GM21381 (cell line): ENCODE data around the gene SNX4.

ENCODE experiments used
- ATAC-seq: cut with Tn5 transposase; IDR thresholded peaks from one replicate; pipeline ENCODE4 v1.9.1; 2021; ENCODE audit warnings: mild to moderate bottlenecking, moderate library complexity; ENCODE audit not compliant: unreplicated experiment

SNX4 gene

GRCh38 chr3:125470671-125471070 is 49.3 kb downstream of the SNX4 start:
- ATAC-seq = no peak

GRCh38 chr3:125462722-125463299 is 57.2 kb downstream of the SNX4 start:
- ATAC-seq = no peak

GRCh38 chr3:125461896-125462295 is 58.1 kb downstream of the SNX4 start:
- no peak for ATAC-seq

- no peak for ATAC-seq
Measured at GRCh38 chr3:125460233-125460632, 59.8 kb downstream of the SNX4 start.

GRCh38 chr3:125443923-125444322 is 76.1 kb downstream of the SNX4 start:
- no peak for ATAC-seq

GRCh38 chr3:125442506-125442905 is 77.5 kb downstream of the SNX4 start:
- ATAC-seq = no peak

- ATAC-seq = no peak
Measured at GRCh38 chr3:125440970-125441369, 79.0 kb downstream of the SNX4 start.

GRCh38 chr3:125440559-125440955 is 79.4 kb downstream of the SNX4 start:
- no peak for ATAC-seq

GRCh38 chr3:125437631-125438435 is 82.2 kb downstream of the SNX4 start:
- ATAC-seq = no peak

GRCh38 chr3:125436921-125437320 is 83.1 kb downstream of the SNX4 start:
- no peak for ATAC-seq

- no peak for ATAC-seq
Measured at GRCh38 chr3:125435231-125435630, 84.8 kb downstream of the SNX4 start.

GRCh38 chr3:125434582-125435011 is 85.4 kb downstream of the SNX4 start:
- ATAC-seq = no peak

GRCh38 chr3:125433611-125434041 is 86.4 kb downstream of the SNX4 start:
- no peak for ATAC-seq

- ATAC-seq = no peak
Measured at GRCh38 chr3:125433091-125433534, 86.9 kb downstream of the SNX4 start.

GRCh38 chr3:125431912-125432790 is 87.9 kb downstream of the SNX4 start:
- ATAC-seq = no peak

- ATAC-seq = no peak
Measured at GRCh38 chr3:125431391-125431790, 88.6 kb downstream of the SNX4 start.

- no peak for ATAC-seq
Measured at GRCh38 chr3:125428216-125428830, 91.7 kb downstream of the SNX4 start.

GRCh38 chr3:125418306-125418705 is 101.7 kb downstream of the SNX4 start:
- ATAC-seq = no peak

- ATAC-seq = no peak
Measured at GRCh38 chr3:125416235-125416634, 103.8 kb downstream of the SNX4 start.

GRCh38 chr3:125414669-125415068 is 105.3 kb downstream of the SNX4 start:
- ATAC-seq = no peak

GRCh38 chr3:125410922-125411321 is 109.1 kb downstream of the SNX4 start:
- ATAC-seq = no peak
